Chondrocyte (in vitro differentiated cells): ENCODE results near the gene MBD4. TPM values are rescaled to one million over a fixed set of nuclear protein-coding genes. Genes with fewer than 3 reads are reported as not detected.

Source experiments
- DNase-seq: peaks from one replicate; pipeline ENCODE4 v3.0.0; 2021; ENCODE audit warnings: mixed read lengths, low spot score
- H3K27ac Mint-ChIP-seq: one replicate; pipeline ENCODE4 v1.8.0; 2021; ENCODE audit warnings: mild to moderate bottlenecking, moderate library complexity, mixed read lengths; ENCODE audit not compliant: unreplicated experiment
- H3K27me3 Mint-ChIP-seq: 2 replicates; pipeline ENCODE4 v1.8.0; 2021; ENCODE audit warnings: low read depth, mixed read lengths
- H3K36me3 Mint-ChIP-seq: 2 replicates; pipeline ENCODE4 v1.8.0; 2021; ENCODE audit warnings: low read depth, mixed read lengths
- H3K4me1 Mint-ChIP-seq: 2 replicates; pipeline ENCODE4 v1.8.0; 2021; ENCODE audit warnings: low read depth, mild to moderate bottlenecking, mixed read lengths
- H3K4me3 Mint-ChIP-seq: one replicate; pipeline ENCODE4 v1.8.0; 2021; ENCODE audit warnings: mild to moderate bottlenecking, moderate library complexity, mixed read lengths; ENCODE audit not compliant: unreplicated experiment
- H3K9me3 Mint-ChIP-seq: 2 replicates; pipeline ENCODE4 v1.8.0; 2021; ENCODE audit warnings: low read depth, mixed read lengths
- CTCF ChIP-seq: fragments of 200-600 bp; sonication (generic); IDR thresholded peaks from 2 replicates; pipeline ENCODE4 v1.5.0; 2021; ENCODE audit warnings: antibody characterized with exemption, mild to moderate bottlenecking, moderate library complexity
- total RNA-seq: library from RNA; stranded (reverse); gene quantifications from 3 replicates; pipeline ENCODE4 v1.2.1, GENCODE V29; 2021

The MBD4 gene
- total RNA-seq, 1 donor from 2014 or later, result 20.6 TPM

- no peak overlapping the region for H3K27ac Mint-ChIP-seq
- no peak overlapping the region for H3K4me3 Mint-ChIP-seq
- peaks cover 19% of the 10 kb centered on the region for H3K36me3 Mint-ChIP-seq
- TF ChIP-seq CTCF, result no peak
- H3K27me3 Mint-ChIP-seq, result no peaks in the 10 kb centered on the region
- no peak for DNase-seq
- H3K9me3 Mint-ChIP-seq, result no peaks in the 10 kb centered on the region
- H3K4me1 Mint-ChIP-seq, result peaks cover 5% of the 10 kb centered on the region
Measured at GRCh38 chr3:129470861-129471260, 31.1 kb upstream of the MBD4 start.

GRCh38 chr3:129469026-129469425, 29.3 kb upstream of the MBD4 start:
- Mint-ChIP-seq H3K9me3 (no peaks in the 10 kb centered on the region), H3K36me3 (peaks cover 24% of the 10 kb centered on the region), H3K27me3 (no peaks in the 10 kb centered on the region), H3K4me1 (no peaks in the 10 kb centered on the region), H3K27ac (no peak overlapping the region), H3K4me3 (no peak overlapping the region)
- no peak for TF ChIP-seq CTCF
- no peak for DNase-seq

- no peak for DNase-seq
- no peak for TF ChIP-seq CTCF
- Mint-ChIP-seq H3K4me3 (no peak overlapping the region), H3K27ac (no peak overlapping the region), H3K27me3 (no peaks in the 10 kb centered on the region), H3K36me3 (peaks cover 30% of the 10 kb centered on the region), H3K4me1 (no peaks in the 10 kb centered on the region), H3K9me3 (no peaks in the 10 kb centered on the region)
Measured at GRCh38 chr3:129467932-129468331, 28.2 kb upstream of the MBD4 start.

GRCh38 chr3:129463716-129464115, 24.0 kb upstream of the MBD4 start:
- DNase-seq, result no peak
- Mint-ChIP-seq H3K36me3 (peaks cover 26% of the 10 kb centered on the region), H3K27me3 (no peaks in the 10 kb centered on the region), H3K4me1 (no peaks in the 10 kb centered on the region), H3K4me3 (no peak overlapping the region), H3K27ac (no peak overlapping the region), H3K9me3 (no peaks in the 10 kb centered on the region)
- TF ChIP-seq CTCF, result no peak

GRCh38 chr3:129463094-129463493, 23.3 kb upstream of the MBD4 start:
- no peak for DNase-seq
- H3K9me3 Mint-ChIP-seq, result no peaks in the 10 kb centered on the region
- TF ChIP-seq CTCF, result no peak
- no peak overlapping the region for H3K4me3 Mint-ChIP-seq
- no peak overlapping the region for H3K27ac Mint-ChIP-seq
- H3K36me3 Mint-ChIP-seq, result peaks cover 30% of the 10 kb centered on the region
- H3K27me3 Mint-ChIP-seq, result no peaks in the 10 kb centered on the region
- H3K4me1 Mint-ChIP-seq, result no peaks in the 10 kb centered on the region
